GM21423 (cell line): ENCODE results near the gene TAF3.

Experiments used
- ATAC-seq: cut with Tn5 transposase; IDR thresholded peaks from one replicate; pipeline ENCODE4 v1.9.1; 2021; ENCODE audit warnings: mild to moderate bottlenecking, moderate library complexity; ENCODE audit not compliant: unreplicated experiment

TAF3 gene

GRCh38 chr10:7874864-7875263 lies 56.6 kb downstream of the TAF3 start:
- ATAC-seq: no peak

GRCh38 chr10:7876541-7877127 lies 58.3 kb downstream of the TAF3 start:
- ATAC-seq: no peak

- no peak for ATAC-seq
Observed at GRCh38 chr10:7881119-7881518, 62.8 kb downstream of the TAF3 start.

- no peak for ATAC-seq
Observed at GRCh38 chr10:7886056-7886455, 67.8 kb downstream of the TAF3 start.

GRCh38 chr10:7887174-7887816 lies 69.0 kb downstream of the TAF3 start:
- ATAC-seq: no peak

- ATAC-seq: no peak
Observed at GRCh38 chr10:7889947-7890542, 71.7 kb downstream of the TAF3 start.

- no peak for ATAC-seq
Observed at GRCh38 chr10:7890781-7891180, 72.5 kb downstream of the TAF3 start.

- no peak for ATAC-seq
Observed at GRCh38 chr10:7891634-7892033, 73.3 kb downstream of the TAF3 start.

GRCh38 chr10:7892146-7892545 lies 73.8 kb downstream of the TAF3 start:
- ATAC-seq: no peak

- no peak for ATAC-seq
Observed at GRCh38 chr10:7895699-7896090, 77.4 kb downstream of the TAF3 start.

GRCh38 chr10:7896297-7896696 lies 78.0 kb downstream of the TAF3 start:
- no peak for ATAC-seq

- ATAC-seq: no peak
Observed at GRCh38 chr10:7901256-7901655, 83.0 kb downstream of the TAF3 start.

GRCh38 chr10:7902413-7902812 lies 84.1 kb downstream of the TAF3 start:
- no peak for ATAC-seq

- ATAC-seq: no peak
Observed at GRCh38 chr10:7903851-7904250, 85.5 kb downstream of the TAF3 start.

- no peak for ATAC-seq
Observed at GRCh38 chr10:7906128-7906527, 87.8 kb downstream of the TAF3 start.

- ATAC-seq: no peak
Observed at GRCh38 chr10:7908541-7909210, 90.4 kb downstream of the TAF3 start.

GRCh38 chr10:7913126-7913872 lies 95.0 kb downstream of the TAF3 start:
- no peak for ATAC-seq

- ATAC-seq: no peak
Observed at GRCh38 chr10:7915923-7916536, 97.7 kb downstream of the TAF3 start.

GRCh38 chr10:7917736-7918135 lies 99.4 kb downstream of the TAF3 start:
- ATAC-seq: no peak

GRCh38 chr10:7922707-7923106 lies 104.4 kb downstream of the TAF3 start:
- ATAC-seq: no peak

GRCh38 chr10:7928536-7928935 lies 110.2 kb downstream of the TAF3 start:
- no peak for ATAC-seq
